GM19351 (cell line): ENCODE data around the gene BACH2.
"Not testable (repeated sequence)": the region's sequence is repeated elsewhere in the genome, so short reads cannot be mapped to it uniquely, and the experiment has no call there.

Experiments used
- ATAC-seq: cut with Tn5 transposase; IDR thresholded peaks from one replicate; pipeline ENCODE4 v1.9.1; 2021; ENCODE audit warnings: mild to moderate bottlenecking, moderate library complexity; ENCODE audit not compliant: unreplicated experiment

Gene BACH2

GRCh38 chr6:89979481-89980119 lies 317.0 kb downstream of the BACH2 start:
- no peak for ATAC-seq

GRCh38 chr6:89978749-89979145 lies 317.9 kb downstream of the BACH2 start:
- ATAC-seq, result no peak

GRCh38 chr6:89977808-89978748 lies 318.6 kb downstream of the BACH2 start:
- no peak for ATAC-seq

GRCh38 chr6:89976694-89977020 lies 320.0 kb downstream of the BACH2 start:
- ATAC-seq, result no peak

GRCh38 chr6:89975991-89976693 lies 320.5 kb downstream of the BACH2 start:
- ATAC-seq, result no peak

GRCh38 chr6:89975366-89975765 lies 321.3 kb downstream of the BACH2 start:
- ATAC-seq, result no peak

- ATAC-seq, result no peak
These were observed 321.8 kb downstream of the BACH2 start for GRCh38 chr6:89974834-89975233.

GRCh38 chr6:89972025-89972381 lies 324.6 kb downstream of the BACH2 start:
- ATAC-seq, result no peak

GRCh38 chr6:89971338-89972024 lies 325.2 kb downstream of the BACH2 start:
- not testable (repeated sequence) for ATAC-seq

GRCh38 chr6:89970609-89971337 lies 325.9 kb downstream of the BACH2 start:
- ATAC-seq, result no peak

GRCh38 chr6:89970072-89970471 lies 326.6 kb downstream of the BACH2 start:
- no peak for ATAC-seq

- no peak for ATAC-seq
These were observed 329.7 kb downstream of the BACH2 start for GRCh38 chr6:89966913-89967312.

- ATAC-seq, result no peak
These were observed 330.5 kb downstream of the BACH2 start for GRCh38 chr6:89966228-89966544.

GRCh38 chr6:89965441-89966227 lies 331.0 kb downstream of the BACH2 start:
- no peak for ATAC-seq

- no peak for ATAC-seq
These were observed 333.3 kb downstream of the BACH2 start for GRCh38 chr6:89963391-89963790.

GRCh38 chr6:89961481-89961880 lies 335.2 kb downstream of the BACH2 start:
- no peak for ATAC-seq

GRCh38 chr6:89959883-89960282 lies 336.8 kb downstream of the BACH2 start:
- ATAC-seq, result no peak

- no peak for ATAC-seq
These were observed 340.5 kb downstream of the BACH2 start for GRCh38 chr6:89956182-89956581.

- no peak for ATAC-seq
These were observed 341.3 kb downstream of the BACH2 start for GRCh38 chr6:89955364-89955763.

- ATAC-seq, result no peak
These were observed 341.9 kb downstream of the BACH2 start for GRCh38 chr6:89954721-89955148.
